HG02610 (cell line): ENCODE measurements around the gene ETS2.
"Not testable (repeated sequence)": the region's sequence is repeated elsewhere in the genome, so short reads cannot be mapped to it uniquely, and the experiment has no call there.

ENCODE experiments used
- ATAC-seq: cut with Tn5 transposase; IDR thresholded peaks from one replicate; pipeline ENCODE4 v1.9.1; 2021; ENCODE audit warnings: mild to moderate bottlenecking, moderate library complexity; ENCODE audit not compliant: unreplicated experiment

ETS2 gene

GRCh38 chr21:38833117-38833516 is 27.4 kb downstream of the ETS2 start:
- no peak for ATAC-seq

DNA sequence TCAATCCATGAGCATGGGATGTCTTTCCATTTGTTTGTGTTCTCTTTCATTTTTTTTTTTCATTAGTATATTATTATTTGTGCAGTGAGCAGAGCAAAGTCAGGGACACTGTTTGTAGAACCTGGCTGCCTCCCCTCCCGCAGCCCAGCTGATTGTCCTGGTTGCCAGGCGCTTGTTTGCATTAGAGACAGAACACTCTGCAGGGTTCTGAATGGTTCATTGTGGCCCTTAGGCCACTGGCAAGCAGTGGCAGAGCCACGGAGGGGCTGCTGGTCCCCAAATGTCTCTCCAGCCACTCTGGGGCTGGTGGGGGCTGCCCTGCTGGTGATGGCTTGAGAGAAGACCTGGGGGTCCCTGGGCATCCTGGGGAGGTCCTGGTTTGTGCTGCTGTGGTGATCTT is 29.0 kb downstream of the ETS2 start:
- ATAC-seq = no peak

DNA sequence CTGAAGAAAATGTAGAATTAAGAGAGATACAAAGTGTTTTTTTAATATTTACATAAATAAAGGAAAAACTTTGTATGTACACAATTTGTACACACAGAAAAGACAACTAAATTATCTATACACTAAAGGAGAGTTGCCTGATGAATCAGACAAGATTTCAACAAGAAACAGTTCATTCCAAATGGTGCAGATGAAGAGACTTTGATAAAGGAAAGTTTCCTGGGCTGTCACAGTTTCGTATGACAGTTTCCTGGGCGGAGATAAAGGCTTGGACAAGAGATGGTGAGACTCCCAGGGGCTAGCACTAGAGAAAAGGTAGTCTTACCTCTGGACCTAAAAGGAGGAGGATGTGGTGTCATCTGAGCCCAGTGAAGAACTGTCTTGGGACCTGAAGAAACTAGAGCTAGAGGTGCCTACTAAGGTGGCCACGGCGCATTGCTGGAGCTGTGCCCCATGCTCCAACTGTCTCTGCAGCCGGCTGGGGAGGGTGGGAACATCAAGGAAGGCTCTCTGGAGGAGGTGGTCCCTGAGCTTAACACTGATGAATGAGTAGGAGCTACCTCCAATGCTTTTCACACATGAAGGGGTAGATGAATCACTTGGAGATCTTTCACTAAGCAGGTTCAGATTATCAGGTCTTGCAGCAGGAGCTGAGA is 32.2 kb downstream of the ETS2 start:
- ATAC-seq = no peak

GRCh38 chr21:38838598-38839327 is 33.0 kb downstream of the ETS2 start:
- ATAC-seq = no peak

- no peak for ATAC-seq
Observed at GRCh38 chr21:38839328-38840286, 33.9 kb downstream of the ETS2 start.

DNA sequence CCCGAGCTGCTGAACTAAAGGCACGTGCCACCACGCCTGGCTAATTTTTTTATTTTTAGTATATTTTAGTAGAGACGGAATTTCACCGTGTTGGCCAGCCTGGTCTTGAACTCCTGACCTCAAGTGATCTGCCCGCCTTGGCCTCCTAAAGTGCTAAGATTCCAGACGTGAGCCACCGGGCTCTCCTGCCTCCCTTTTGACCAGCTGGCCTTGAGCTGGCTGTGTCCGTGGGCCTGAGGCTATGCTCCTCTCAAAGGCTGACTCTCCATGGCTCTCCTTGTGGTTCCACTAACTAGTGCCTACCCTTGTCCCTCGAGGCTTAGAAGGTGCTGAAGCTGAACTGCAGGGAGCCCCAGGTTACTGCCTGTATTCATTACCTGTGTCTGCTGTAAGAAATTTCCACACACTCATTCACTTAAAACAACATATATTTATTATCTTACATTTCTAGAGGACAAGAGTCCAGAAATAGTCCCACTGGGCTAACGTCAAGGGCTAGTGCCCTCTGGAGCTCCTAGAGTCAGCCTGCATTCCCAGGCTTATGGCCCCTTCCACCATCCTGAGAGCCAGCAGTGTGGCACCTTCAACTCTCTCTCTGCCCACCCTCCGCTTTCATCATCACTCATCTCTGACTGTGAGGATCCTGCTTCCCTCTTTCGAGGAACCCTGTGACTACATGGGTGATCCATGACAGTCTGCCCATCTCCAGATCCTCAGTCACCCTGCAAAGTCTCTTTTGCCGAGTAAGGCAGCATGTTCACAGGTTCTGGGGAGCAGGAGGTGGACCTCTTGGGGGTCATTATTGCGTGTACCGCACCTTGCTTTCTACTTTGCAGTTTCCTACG is 34.9 kb downstream of the ETS2 start:
- no peak for ATAC-seq

DNA sequence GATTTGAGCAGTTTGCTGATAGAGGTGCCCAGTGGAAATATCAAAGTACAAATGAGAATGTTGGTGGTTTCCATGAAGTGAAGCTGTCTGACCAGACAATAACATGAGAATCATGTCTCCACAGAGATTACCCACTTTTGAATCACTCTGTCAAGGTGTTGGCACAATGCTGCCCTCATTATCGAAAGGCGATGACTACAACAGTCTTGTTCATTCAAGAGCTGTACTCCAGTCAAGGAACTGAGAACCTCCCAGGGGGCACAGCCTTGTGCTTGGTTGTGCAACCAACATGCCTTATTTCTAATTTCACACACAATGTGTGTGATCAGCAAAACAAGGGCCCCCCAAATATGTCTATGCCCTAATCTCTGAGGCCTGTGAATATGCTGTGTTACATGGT is 35.7 kb downstream of the ETS2 start:
- ATAC-seq = no peak

- no peak for ATAC-seq
Observed at GRCh38 chr21:38842079-38842478, 36.4 kb downstream of the ETS2 start.

GRCh38 chr21:38843379-38843778 is 37.6 kb downstream of the ETS2 start:
- ATAC-seq = no peak

DNA sequence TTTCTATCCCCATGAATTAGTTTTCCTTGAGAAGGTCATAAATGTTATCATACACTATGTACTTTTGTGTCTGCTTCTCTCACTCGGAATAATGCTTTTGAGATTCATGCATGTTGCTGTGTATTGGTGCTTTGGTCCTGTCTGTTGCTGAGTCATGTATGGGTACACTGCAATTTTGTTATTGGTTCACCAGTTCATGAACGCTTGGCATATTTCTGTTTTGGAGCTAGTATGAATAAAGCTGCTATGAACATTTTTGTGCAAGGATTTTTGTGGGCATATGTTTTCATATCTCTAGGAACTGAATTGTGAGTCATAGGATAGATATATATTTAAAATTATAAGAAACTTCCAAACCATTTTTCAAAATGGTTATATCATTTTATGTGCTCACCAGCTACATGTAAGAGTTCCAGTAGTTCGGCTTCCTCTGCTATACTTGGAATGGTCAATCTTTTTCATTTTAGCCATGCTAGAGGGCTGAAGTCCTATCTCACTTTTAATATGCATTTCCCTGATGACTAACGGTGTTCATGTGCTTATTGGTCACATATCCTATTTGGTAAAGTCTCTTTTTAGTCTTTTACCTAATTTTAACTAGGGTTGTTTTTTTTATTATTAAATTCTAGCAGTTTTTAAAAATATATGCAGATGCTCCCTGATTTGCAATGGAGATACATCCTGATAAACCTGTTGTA is 38.2 kb downstream of the ETS2 start:
- no peak for ATAC-seq

DNA sequence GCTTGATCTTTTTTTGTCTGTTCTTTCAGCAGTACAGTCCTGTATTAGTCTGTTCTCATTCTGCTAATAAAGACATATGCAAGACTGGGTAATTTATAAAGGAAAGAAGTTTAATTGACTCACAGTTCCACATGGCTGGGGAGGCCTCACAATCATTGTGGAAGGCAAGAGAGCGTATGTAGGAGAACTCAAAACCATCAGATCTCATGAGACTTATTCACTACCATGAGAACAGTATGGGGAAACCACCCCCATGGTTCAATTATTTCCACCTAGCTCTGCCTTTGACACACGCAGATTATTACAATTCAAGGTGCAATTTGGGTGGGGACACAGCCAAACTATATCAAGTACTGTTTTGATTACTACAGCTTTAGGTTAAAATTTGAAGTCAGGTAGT is 39.6 kb downstream of the ETS2 start:
- not testable (repeated sequence) for ATAC-seq

DNA sequence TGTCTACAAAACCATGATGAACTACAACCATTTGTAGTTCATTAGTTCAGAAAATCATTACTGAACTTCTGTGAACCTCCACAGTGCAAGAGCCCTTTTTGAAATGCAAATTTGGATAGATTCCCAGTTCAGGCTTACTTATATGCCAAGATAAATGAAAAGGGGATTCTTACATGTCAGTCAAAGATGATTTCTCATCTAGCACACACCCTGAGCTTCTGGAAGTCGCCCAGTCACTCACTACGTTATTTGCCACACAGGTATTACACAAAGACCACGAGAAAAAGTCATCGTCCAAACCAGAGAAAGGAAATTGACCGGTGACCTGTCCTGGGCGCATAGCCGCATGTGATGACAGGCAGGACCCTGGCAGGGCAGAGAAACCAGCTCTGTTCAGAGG is 41.8 kb downstream of the ETS2 start:
- ATAC-seq = no peak

GRCh38 chr21:38848187-38848609 is 42.5 kb downstream of the ETS2 start:
- ATAC-seq = no peak

DNA sequence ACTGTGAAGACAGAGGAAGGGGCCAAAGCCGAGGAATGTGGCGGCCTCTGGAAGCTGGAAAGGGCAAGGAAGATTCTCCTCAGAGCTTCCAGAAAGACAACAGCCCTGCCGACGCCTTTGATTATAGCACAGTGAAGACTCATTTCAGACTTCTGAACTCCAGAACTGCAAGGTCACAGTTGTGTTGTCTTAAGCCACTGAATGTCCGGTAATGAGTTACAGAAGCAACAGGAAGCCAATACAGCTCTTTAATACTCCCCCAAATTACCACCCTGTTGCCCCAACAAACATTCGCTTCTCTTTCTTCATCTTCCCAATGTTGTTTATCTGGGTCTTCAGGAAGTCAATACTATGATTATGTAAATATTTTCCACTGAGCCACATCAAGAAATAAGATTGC is 44.0 kb downstream of the ETS2 start:
- no peak for ATAC-seq

- no peak for ATAC-seq
Observed at GRCh38 chr21:38850277-38850951, 44.7 kb downstream of the ETS2 start.

- ATAC-seq = no peak
Observed at GRCh38 chr21:38851101-38851500, 45.4 kb downstream of the ETS2 start.

DNA sequence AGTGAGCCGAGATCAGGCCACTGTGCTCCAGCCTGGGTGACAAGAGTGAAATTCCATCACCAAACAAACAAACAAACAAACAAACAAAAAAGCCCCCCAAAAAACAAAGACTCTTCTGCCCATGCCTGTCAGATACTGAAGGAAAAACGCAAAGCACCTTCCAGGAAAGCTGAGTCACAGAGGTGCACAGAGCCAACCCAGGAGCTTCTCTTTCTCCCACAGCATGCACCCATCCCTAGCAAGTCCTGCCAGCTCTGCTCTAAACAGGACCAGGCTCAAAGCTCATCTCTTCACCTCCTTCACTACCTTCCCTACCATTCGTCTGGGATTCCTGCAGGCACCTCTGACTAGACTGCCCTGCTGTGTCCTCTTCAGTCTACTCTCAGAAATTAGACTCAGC is 46.5 kb downstream of the ETS2 start:
- ATAC-seq = no peak

DNA sequence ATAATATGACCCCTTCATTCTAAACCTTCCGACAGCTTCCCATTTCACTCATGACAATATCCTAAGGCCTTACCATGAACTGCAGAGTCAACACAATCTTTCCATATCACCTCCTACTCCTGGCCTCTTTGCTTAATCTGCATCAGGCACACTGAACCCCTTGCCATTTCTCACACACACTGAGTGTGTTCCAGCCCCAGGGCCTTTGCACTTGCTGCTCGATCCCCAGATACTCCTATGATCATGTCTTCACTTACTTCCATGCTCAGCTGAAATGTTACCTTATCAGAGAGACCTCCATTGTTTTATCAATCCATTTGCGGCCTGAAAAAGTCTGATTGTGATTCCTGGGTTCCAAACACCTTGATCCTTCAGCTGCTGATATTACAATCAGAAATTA is 47.0 kb downstream of the ETS2 start:
- no peak for ATAC-seq

GRCh38 chr21:38853421-38853919 is 47.7 kb downstream of the ETS2 start:
- ATAC-seq = no peak
